ENCODE measurements around the gene ZNF276. TPM values are rescaled to one million over a fixed set of nuclear protein-coding genes. Genes with fewer than 3 reads are reported as not detected.
"Not testable (repeated sequence)": the region's sequence is repeated elsewhere in the genome, so short reads cannot be mapped to it uniquely, and the experiment has no call there.

Gene ZNF276
- total and polyA plus RNA-seq, 11 donors, result 9.4 to 19.9 (median 12.7) TPM

GRCh38 chr16:89691986-89692569 is 29.3 kb upstream of the ZNF276 start:
- WGBS, 4 donors, result 89 to 100% (median 93%) methylated on average over 7 to 13 of the region's 13 CpGs
- Histone ChIP-seq H3K9me3 (no peaks in the 10 kb centered on the region), H3K4me1 (peaks cover 0 to 16% (median 6%) of the 10 kb centered on the region in 12 donors), H3K27ac (no peak overlapping the region), H3K4me3 (no peak overlapping the region), H3K27me3 (no peaks in the 10 kb centered on the region), H3K36me3 (peaks cover 0 to 56% (median 43%) of the 10 kb centered on the region in 9 donors)
- DNase-seq, result no peak
- intact Hi-C loops (cut with DNase I), result no loop called here
- no peak for ATAC-seq
- TF ChIP-seq POLR2A (IDR thresholded peaks at IDR 0.05) (no peak), CTCF (IDR thresholded peaks at IDR 0.05) (no peak)

- TF ChIP-seq CTCF (IDR thresholded peaks at IDR 0.05) (no peak), POLR2A (IDR thresholded peaks at IDR 0.05) (no peak)
- ATAC-seq (no peak), DNase-seq (no peak)
- Histone ChIP-seq H3K27me3 (no peaks in the 10 kb centered on the region), H3K4me3 (no peak overlapping the region), H3K9me3 (no peaks in the 10 kb centered on the region), H3K4me1 (peaks cover 0 to 8% (median 0%) of the 10 kb centered on the region in 12 donors), H3K36me3 (peaks cover 0 to 64% (median 43%) of the 10 kb centered on the region in 9 donors), H3K27ac (no peak overlapping the region)
- 90 to 96% (median 93%) methylated on average over 8 to 11 of the region's 11 CpGs for WGBS, 4 donors
- intact Hi-C loops (cut with DNase I), result no loop called here
Observed at GRCh38 chr16:89693289-89693731, 28.0 kb upstream of the ZNF276 start.

- DNase-seq (no peak), ATAC-seq (no peak)
- Histone ChIP-seq H3K36me3 (peaks cover 0 to 62% (median 43%) of the 10 kb centered on the region in 9 donors), H3K4me3 (no peak overlapping the region), H3K4me1 (peaks cover 0 to 8% (median 0%) of the 10 kb centered on the region in 12 donors), H3K27ac (no peak overlapping the region), H3K27me3 (no peaks in the 10 kb centered on the region), H3K9me3 (no peaks in the 10 kb centered on the region)
- TF ChIP-seq CTCF (IDR thresholded peaks at IDR 0.05) (no peak), POLR2A (IDR thresholded peaks at IDR 0.05) (no peak)
- intact Hi-C loops (cut with DNase I), result no loop called here
- WGBS, 4 donors, result 86 to 91% (median 89%) methylated on average over 20 to 32 of the region's 32 CpGs
Observed at GRCh38 chr16:89693931-89694783, 27.2 kb upstream of the ZNF276 start.

GRCh38 chr16:89694784-89695085 is 26.6 kb upstream of the ZNF276 start:
- DNase-seq; intact Hi-C loops (cut with DNase I); ATAC-seq; H3K9me3 ChIP-seq; H3K4me3 ChIP-seq; H3K27me3 ChIP-seq; H3K27ac ChIP-seq: not testable (repeated sequence)
- Histone ChIP-seq H3K36me3 (peaks cover 0 to 62% (median 43%) of the 10 kb centered on the region in 9 donors), H3K4me1 (peaks cover 0 to 13% (median 3%) of the 10 kb centered on the region in 12 donors)
- WGBS, 4 donors, result 87 to 93% (median 92%) methylated on average over 6 to 23 of the region's 23 CpGs

Data from heart left ventricle (tissue), 16 donors.